GM18873 (cell line): ENCODE measurements around the gene SP7.
A peak's percentile ranks its signal among the peaks of the same experiment; 100 is the strongest.
"Not testable (repeated sequence)": the region's sequence is repeated elsewhere in the genome, so short reads cannot be mapped to it uniquely, and the experiment has no call there.

Experiments
- ATAC-seq: cut with Tn5 transposase; IDR thresholded peaks from one replicate; pipeline ENCODE4 v1.9.1; 2021; ENCODE audit warnings: mild to moderate bottlenecking, moderate library complexity, moderate number of reproducible peaks; ENCODE audit not compliant: unreplicated experiment, low FRiP score

SP7 gene

GRCh38 chr12:53336181-53336681 is at the start of gene SP7:
SP7 (minus strand) TSS chr12:53336354; CDS start chr12:53335646, 708 bp downstream.
- ATAC-seq: no peak

DNA sequence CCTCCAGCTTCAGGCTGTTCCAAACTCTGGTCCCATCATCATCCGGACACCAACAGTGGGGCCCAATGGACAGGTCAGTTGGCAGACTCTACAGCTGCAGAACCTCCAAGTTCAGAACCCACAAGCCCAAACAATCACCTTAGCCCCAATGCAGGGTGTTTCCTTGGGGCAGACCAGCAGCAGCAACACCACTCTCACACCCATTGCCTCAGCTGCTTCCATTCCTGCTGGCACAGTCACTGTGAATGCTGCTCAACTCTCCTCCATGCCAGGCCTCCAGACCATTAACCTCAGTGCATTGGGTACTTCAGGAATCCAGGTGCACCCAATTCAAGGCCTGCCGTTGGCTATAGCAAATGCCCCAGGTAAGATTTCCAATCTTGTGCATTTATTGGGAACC is 47.1 kb upstream of the SP7 start:
- ATAC-seq: no peak

DNA sequence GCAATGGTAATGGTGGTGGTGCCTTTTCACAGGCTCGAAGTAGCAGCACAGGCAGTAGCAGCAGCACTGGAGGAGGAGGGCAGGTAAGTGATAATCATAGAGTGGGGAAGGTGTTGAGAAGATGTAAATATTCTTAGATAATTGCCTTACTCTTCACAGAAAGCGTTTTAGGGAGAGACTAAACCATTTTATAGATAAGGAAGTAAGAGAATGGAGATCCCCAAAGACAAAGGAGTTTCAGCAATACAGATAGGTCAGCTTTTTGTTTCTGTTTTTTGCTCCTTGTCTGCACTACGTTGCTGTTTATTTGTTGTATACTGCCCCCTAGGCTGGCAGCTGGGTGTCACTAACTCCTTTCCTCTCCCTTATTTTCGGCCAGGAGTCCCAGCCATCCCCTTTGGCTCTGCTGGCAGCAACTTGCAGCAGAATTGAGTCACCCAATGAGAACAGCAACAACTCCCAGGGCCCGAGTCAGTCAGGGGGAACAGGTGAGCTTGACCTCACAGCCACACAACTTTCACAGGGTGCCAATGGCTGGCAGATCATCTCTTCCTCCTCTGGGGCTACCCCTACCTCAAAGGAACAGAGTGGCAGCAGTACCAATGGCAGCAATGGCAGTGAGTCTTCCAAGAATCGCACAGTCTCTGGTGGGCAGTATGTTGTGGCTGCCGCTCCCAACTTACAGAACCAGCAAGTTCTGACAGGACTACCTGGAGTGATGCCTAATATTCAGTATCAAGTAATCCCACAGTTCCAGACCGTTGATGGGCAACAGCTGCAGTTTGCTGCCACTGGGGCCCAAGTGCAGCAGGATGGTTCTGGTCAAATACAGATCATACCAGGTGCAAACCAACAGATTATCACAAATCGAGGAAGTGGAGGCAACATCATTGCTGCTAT is 45.8 kb upstream of the SP7 start:
- ATAC-seq: no peak

DNA sequence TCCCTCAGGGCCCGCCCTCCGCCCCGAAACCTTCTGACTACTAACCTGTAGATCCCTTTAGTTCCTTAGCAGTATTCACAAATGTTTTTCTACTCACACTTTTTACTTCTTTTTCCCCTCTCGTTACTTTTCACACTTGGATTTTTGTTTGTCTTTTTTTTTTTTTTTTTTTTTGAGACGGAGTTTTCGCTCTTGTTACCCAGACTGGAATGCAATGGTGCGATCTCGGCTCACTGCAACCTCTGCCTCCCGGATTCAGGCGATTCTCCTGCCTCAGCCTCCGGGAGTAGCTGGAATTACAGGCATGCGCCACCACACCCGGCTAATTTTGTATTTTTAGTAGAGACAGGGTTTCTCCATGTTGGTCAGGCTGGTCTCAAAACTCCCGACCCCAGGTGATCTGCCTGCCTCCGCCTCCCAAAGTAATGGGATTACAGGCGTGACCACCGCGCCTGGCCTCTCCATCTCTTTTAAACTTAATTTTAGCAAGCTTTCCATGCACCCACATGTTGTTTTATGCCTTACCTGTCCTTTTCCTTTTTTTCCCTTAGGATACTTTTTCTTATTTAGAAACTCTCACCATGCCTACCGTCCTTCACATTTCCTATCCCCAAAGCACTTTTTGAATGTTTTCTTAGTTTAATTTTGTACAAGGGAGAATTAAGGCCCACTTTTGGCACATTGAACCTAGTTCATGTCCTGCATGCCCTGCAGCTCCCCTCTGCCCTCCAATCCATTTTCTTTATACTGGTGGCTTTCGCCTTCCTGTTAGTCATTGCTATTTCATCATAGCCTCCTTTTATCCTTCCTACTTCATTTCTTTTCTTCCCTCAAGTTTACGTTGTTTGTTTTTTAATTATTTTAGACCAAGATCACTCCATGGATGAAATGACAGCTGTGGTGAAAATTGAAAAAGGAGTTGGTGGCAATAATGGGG is 44.9 kb upstream of the SP7 start:
- no peak for ATAC-seq

DNA sequence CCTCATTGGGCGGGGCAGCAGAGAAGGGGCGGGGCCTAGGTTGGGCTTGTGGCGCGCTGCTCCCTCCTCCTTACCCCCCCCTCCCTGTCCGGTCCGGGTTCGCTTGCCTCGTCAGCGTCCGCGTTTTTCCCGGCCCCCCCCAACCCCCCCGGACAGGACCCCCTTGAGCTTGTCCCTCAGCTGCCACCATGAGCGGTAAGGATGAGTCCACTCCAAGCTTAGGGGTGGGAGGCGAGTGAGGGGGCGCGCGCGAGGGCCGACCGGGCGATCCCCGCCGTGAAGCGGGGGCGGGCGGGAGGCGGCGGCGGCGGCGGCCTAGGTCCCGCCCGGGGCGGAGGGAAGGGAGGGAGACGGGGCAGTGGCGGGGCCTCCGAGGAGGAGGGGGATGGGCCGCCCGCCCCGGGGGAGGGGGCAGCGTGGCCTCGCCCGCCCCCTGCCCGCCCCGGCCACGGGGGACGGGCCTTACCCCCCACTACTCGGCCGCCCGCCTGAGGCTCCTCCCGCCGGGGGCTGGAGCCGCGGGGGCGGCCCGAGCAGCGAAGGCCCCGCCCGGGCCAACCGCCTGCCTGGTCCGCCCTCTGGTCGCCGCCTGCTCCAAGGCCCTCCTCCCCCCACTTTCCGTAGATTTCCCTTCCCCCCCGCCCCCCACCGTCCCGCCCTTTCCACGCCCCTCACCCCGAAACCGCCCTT is 44.1 kb upstream of the SP7 start, which contains the start of gene SP1:
Gene SP1 (plus strand): TSS at position 73 of the 690 bp plus-strand sequence. CDS start 116 bp downstream, at position 189.
- no peak for ATAC-seq

- ATAC-seq: peak; percentile 74
Measured at GRCh38 chr12:53379389-53380103, 43.4 kb upstream of the SP7 start.

DNA sequence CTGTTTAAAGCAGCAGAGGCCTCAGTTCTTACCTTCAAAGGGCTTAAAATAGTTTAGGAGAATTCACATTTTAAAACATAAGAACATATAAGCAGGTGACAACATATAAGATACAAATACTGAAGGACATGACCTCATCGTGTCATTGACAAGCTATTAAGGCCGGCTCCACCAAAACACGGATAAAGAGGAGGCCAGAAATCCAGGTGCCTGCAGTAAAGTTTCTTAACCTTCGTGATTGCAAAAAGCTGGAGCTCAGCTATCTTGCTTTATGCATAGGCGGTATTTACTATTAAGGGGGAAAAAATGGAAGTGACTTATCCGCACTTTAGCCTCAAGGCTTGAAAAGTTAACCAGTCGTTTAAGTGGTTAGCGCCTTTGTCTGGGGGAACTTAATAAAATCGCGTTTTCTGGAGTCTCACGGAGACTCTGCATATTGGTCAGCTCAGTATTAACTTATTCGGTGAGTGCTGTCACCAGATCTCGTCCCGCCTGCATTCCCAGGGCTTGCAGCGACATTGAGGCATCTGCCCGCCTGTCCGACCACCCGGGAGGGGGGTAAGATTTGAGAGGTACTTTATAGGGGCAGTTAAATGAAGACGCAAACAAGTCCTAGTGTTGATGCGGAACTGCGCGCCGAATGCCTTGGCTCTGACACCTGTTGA is 42.7 kb upstream of the SP7 start:
- no peak for ATAC-seq

DNA sequence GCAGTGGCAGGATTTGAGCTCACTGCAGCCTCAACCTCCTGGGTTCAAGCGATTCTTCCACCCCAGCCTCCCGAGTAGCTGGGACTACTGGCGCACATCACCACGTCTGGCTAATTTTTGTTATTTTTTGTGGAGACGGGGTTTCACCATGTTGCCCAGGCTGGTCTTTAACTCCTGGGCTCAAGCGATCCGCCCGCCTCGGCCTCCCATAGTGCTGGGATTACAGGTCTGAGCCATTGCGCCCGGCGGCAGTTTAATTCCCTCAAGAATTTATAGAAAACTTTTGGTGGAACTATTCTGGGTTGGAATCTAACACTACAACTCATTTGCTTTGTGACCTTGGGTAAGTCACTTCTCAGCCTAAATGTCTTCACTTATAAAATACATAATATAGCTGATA is 42.1 kb upstream of the SP7 start:
- ATAC-seq: no peak

DNA sequence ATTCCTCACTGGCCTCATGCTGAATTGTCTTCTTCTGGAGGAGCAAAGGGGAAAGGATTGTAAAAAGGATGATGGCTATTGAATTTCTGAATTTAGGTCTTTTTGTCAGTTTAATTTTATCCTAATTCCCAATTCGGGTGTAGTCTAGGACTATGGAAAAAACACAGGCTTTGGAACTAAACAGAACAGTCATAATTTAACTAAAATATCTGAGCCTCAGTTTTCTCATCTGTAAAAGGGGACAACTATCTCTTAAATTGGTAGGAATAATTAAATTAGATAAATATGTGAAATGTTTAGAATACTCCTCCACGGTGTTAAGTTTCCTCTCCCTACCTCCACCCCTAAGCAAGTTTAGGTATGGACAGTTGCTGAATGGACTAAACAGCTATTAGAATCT is 40.6 kb upstream of the SP7 start:
- no peak for ATAC-seq

GRCh38 chr12:53374277-53374676 is 38.1 kb upstream of the SP7 start:
- not testable (repeated sequence) for ATAC-seq

DNA sequence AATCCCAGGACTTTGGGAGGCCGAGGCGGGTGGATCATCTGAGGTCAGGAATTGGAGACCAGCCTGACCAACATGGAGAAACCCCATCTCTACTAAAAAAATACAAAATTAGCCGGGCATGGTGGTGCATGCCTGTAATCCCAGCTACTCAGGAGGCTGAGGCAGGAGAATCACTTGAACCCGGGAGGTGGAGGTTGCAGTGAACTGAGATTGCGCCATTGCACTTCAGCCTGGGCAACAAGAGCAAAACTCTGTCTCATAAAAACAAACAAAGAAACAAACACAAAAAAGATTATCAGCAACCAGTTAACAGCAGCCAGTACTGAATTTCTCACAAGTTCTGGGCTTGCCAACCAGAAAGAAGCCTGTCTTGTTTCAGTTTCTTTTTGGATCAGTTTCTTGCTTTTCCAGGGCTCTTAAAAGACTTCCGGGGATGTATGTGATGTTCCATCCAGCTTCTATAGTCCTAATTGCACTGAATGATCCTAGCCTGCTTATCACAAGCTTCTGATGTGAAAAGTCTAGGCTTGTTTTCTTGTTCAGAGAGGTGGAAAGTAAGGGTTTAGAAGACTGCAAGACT is 37.5 kb upstream of the SP7 start:
- not testable (repeated sequence) for ATAC-seq

- no peak for ATAC-seq
Measured at GRCh38 chr12:53365245-53365904, 29.2 kb upstream of the SP7 start.

DNA sequence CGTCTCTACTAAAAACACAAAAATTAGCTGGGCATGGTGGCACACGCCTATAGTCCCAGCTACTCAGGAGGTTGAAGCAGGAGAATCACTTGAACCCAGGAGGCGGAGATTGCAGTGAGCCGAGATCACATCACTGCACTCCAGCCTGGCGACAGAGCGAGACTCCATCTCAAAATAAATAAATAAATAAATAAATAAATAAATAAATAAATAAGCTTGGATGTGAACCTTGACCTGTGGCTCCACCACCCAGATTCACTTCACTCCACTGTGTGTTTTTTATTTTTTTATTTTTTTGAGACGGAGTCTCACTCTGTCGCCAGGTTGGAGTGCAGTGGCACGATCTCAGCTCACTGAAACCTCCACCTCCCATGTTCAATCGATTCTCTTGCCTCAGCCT is 25.5 kb upstream of the SP7 start:
- ATAC-seq: not testable (repeated sequence)

DNA sequence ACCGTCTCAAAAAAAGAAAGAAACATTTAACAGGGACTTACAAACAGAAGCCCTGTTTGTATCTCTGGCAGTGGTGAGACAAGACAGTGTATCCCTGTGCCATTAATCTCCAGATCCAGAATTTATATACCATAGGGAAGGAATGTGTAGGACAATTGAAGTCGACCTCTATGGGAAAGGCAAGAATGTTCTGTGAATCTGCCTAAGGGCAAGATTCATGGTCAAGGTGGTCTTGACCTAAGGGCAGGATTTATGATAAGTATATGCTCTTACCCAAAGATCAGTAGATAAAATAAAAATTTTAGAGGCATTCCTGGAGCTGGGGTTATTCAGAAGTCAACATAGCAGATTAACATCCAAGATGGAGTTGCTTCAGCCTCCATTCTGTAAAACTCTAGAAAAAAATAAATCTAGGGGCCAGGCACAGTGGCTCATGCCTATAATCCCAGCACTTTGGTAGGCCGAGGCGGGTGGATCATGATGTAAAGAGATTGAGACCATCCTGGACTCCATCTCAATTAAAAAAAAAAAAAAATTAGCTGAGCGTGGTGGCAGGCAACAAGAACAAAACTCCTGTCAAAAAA is 22.8 kb upstream of the SP7 start:
- ATAC-seq: no peak

GRCh38 chr12:53355121-53355520 is 19.0 kb upstream of the SP7 start:
- ATAC-seq: no peak

GRCh38 chr12:53353257-53353655 is 17.1 kb upstream of the SP7 start:
- no peak for ATAC-seq

DNA sequence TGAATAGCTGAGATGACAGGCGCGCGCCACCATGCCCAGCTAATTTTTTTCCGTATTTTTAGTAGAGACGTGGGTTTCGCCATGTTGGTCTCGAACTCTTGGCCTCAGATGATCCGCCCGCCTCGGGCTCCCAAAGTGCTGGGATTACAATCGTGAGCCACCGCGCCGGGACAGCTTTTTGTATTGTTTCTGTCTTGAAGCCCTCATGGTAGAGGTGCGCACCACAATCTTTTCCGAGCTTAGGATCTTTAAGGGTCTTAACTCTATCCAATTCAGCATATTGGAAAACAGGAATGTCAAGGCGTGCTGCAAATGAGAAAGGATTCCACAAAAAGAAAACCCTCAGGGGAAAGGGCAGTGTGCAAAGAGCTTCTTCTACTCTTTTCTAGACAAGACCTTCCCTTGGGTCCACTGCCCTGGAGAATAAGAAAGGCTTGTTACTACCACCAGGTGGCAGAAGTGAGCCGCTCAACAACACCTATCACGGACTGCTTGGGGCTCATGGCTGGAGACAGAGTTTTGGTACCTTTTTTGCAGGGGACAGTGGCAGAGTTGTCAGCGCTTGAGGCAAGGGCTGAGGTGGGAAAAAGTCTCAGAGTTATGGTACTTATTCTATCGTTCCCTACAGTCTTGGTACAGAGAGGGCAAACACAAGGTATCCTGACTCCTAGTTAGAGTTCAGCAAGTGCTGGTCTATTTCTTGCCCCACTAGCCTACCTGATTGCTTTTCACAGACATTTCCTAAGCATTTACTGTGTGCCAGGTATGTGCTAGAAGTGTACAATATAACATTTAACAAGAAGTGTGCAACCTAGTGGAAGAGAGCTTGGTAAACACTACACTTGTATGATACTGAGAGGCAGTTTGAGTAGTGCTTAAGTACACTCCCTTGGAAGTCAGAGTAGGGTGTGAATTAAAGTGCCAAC is 16.4 kb upstream of the SP7 start:
- peak; percentile 59 for ATAC-seq
